ENCODE measurements around the gene OR5H15. TPM values are rescaled to one million over a fixed set of nuclear protein-coding genes. Genes with fewer than 3 reads are reported as not detected.

Gene OR5H15
- total RNA-seq, 1 donor from 2014 or later, result not detected

GRCh38 chr3:98180319-98180890 is 13.9 kb downstream of the OR5H15 start:
- no peaks in the 10 kb centered on the region for H3K9me3 ChIP-seq (ENCODE audit: insufficient read depth, low read depth, low read length)
- no peaks in the 10 kb centered on the region for H3K4me1 ChIP-seq (ENCODE audit: insufficient read depth, low read length)
- no peaks in the 10 kb centered on the region for H3K79me2 ChIP-seq (ENCODE audit: insufficient read depth, low read length)
- Mint-ChIP-seq H3K27me3 (ENCODE audit: low read depth, unreplicated experiment) (peaks cover 2% of the 10 kb centered on the region), H3K36me3 (ENCODE audit: low read depth, unreplicated experiment) (no peaks in the 10 kb centered on the region), H3K4me1 (ENCODE audit: low read depth, unreplicated experiment) (no peaks in the 10 kb centered on the region), H3K4me3 (ENCODE audit: unreplicated experiment) (no peak overlapping the region), H3K9me3 (ENCODE audit: unreplicated experiment) (no peaks in the 10 kb centered on the region), H3K27ac (ENCODE audit: unreplicated experiment) (no peak overlapping the region)
- no peaks in the 10 kb centered on the region for H3K27me3 ChIP-seq (ENCODE audit: insufficient read depth, low read length)
- H3K4me3 ChIP-seq (ENCODE audit: insufficient read depth, low read depth, low read length), result no peak overlapping the region
- no peak overlapping the region for H3K27ac ChIP-seq (ENCODE audit: low read depth, low read length)
- DNase-seq (ENCODE audit: low read depth) (no peak), FAIRE-seq (no peak)
- no peak overlapping the region for H3K4me2 ChIP-seq (ENCODE audit: low read length)
- no peak overlapping the region for H2AFZ ChIP-seq (ENCODE audit: low read depth, low read length)
- no peak overlapping the region for H3K9ac ChIP-seq (ENCODE audit: low read length)
- TF ChIP-seq EZH2 (IDR thresholded peaks at IDR 0.05; ENCODE audit: insufficient read depth, low read length) (no peak), CTCF (IDR thresholded peaks at IDR 0.05; ENCODE audit: insufficient read depth, low read depth, low read length) (no peak)
- no peaks in the 10 kb centered on the region for H4K20me1 ChIP-seq (ENCODE audit: insufficient read depth, low read length)
- no peaks in the 10 kb centered on the region for H3K36me3 ChIP-seq (ENCODE audit: insufficient read depth, low read length)

GRCh38 chr3:98182196-98182595 is 15.7 kb downstream of the OR5H15 start:
- Histone ChIP-seq H3K36me3 (ENCODE audit: insufficient read depth, low read length) (no peaks in the 10 kb centered on the region), H3K27me3 (ENCODE audit: insufficient read depth, low read length) (no peaks in the 10 kb centered on the region), H4K20me1 (ENCODE audit: insufficient read depth, low read length) (no peaks in the 10 kb centered on the region), H3K9ac (ENCODE audit: low read length) (no peak overlapping the region), H3K4me3 (ENCODE audit: insufficient read depth, low read depth, low read length) (no peak overlapping the region), H3K9me3 (ENCODE audit: insufficient read depth, low read depth, low read length) (no peaks in the 10 kb centered on the region), H3K4me2 (ENCODE audit: low read length) (no peak overlapping the region), H3K79me2 (ENCODE audit: insufficient read depth, low read length) (no peaks in the 10 kb centered on the region), H2AFZ (ENCODE audit: low read depth, low read length) (no peak overlapping the region), H3K4me1 (ENCODE audit: insufficient read depth, low read length) (no peaks in the 10 kb centered on the region), H3K27ac (ENCODE audit: low read depth, low read length) (no peak overlapping the region)
- TF ChIP-seq EZH2 (IDR thresholded peaks at IDR 0.05; ENCODE audit: insufficient read depth, low read length), result no peak
- TF ChIP-seq CTCF (IDR thresholded peaks at IDR 0.05; ENCODE audit: insufficient read depth, low read depth, low read length), result no peak
- FAIRE-seq (no peak), DNase-seq (ENCODE audit: low read depth) (no peak)
- Mint-ChIP-seq H3K9me3 (ENCODE audit: unreplicated experiment) (no peaks in the 10 kb centered on the region), H3K27ac (ENCODE audit: unreplicated experiment) (no peak overlapping the region), H3K36me3 (ENCODE audit: low read depth, unreplicated experiment) (no peaks in the 10 kb centered on the region), H3K4me1 (ENCODE audit: low read depth, unreplicated experiment) (no peaks in the 10 kb centered on the region), H3K27me3 (ENCODE audit: low read depth, unreplicated experiment) (no peaks in the 10 kb centered on the region), H3K4me3 (ENCODE audit: unreplicated experiment) (no peak overlapping the region)

- Histone ChIP-seq H3K9me3 (ENCODE audit: insufficient read depth, low read depth, low read length) (no peaks in the 10 kb centered on the region), H3K4me1 (ENCODE audit: insufficient read depth, low read length) (no peaks in the 10 kb centered on the region), H3K9ac (ENCODE audit: low read length) (no peak overlapping the region), H3K36me3 (ENCODE audit: insufficient read depth, low read length) (no peaks in the 10 kb centered on the region), H3K27ac (ENCODE audit: low read depth, low read length) (no peak overlapping the region), H4K20me1 (ENCODE audit: insufficient read depth, low read length) (no peaks in the 10 kb centered on the region), H3K4me2 (ENCODE audit: low read length) (no peak overlapping the region), H3K4me3 (ENCODE audit: insufficient read depth, low read depth, low read length) (no peak overlapping the region), H2AFZ (ENCODE audit: low read depth, low read length) (no peak overlapping the region), H3K27me3 (ENCODE audit: insufficient read depth, low read length) (no peaks in the 10 kb centered on the region), H3K79me2 (ENCODE audit: insufficient read depth, low read length) (no peaks in the 10 kb centered on the region)
- Mint-ChIP-seq H3K9me3 (ENCODE audit: unreplicated experiment) (no peaks in the 10 kb centered on the region), H3K4me1 (ENCODE audit: low read depth, unreplicated experiment) (no peaks in the 10 kb centered on the region), H3K27ac (ENCODE audit: unreplicated experiment) (no peak overlapping the region), H3K27me3 (ENCODE audit: low read depth, unreplicated experiment) (no peaks in the 10 kb centered on the region), H3K36me3 (ENCODE audit: low read depth, unreplicated experiment) (no peaks in the 10 kb centered on the region), H3K4me3 (ENCODE audit: unreplicated experiment) (no peak overlapping the region)
- FAIRE-seq (no peak), DNase-seq (ENCODE audit: low read depth) (no peak)
- TF ChIP-seq CTCF (IDR thresholded peaks at IDR 0.05; ENCODE audit: insufficient read depth, low read depth, low read length), result no peak
- TF ChIP-seq EZH2 (IDR thresholded peaks at IDR 0.05; ENCODE audit: insufficient read depth, low read length), result no peak
Observed at GRCh38 chr3:98185180-98185579, 18.7 kb downstream of the OR5H15 start.

All from astrocyte (in vitro differentiated cells and primary cell).